NCI-H2227 (cell line): ENCODE results near the gene KRT81.
A peak's percentile ranks its signal among the peaks of the same experiment; 100 is the strongest.
"Not testable (repeated sequence)": the region's sequence is repeated elsewhere in the genome, so short reads cannot be mapped to it uniquely, and the experiment has no call there.

ENCODE experiments used
- DNase-seq: peaks from one replicate; lab custom pipeline; 2025; ENCODE audit not compliant: unreplicated experiment; lab: John Stamatoyannopoulos, UW

Gene KRT81

DNA sequence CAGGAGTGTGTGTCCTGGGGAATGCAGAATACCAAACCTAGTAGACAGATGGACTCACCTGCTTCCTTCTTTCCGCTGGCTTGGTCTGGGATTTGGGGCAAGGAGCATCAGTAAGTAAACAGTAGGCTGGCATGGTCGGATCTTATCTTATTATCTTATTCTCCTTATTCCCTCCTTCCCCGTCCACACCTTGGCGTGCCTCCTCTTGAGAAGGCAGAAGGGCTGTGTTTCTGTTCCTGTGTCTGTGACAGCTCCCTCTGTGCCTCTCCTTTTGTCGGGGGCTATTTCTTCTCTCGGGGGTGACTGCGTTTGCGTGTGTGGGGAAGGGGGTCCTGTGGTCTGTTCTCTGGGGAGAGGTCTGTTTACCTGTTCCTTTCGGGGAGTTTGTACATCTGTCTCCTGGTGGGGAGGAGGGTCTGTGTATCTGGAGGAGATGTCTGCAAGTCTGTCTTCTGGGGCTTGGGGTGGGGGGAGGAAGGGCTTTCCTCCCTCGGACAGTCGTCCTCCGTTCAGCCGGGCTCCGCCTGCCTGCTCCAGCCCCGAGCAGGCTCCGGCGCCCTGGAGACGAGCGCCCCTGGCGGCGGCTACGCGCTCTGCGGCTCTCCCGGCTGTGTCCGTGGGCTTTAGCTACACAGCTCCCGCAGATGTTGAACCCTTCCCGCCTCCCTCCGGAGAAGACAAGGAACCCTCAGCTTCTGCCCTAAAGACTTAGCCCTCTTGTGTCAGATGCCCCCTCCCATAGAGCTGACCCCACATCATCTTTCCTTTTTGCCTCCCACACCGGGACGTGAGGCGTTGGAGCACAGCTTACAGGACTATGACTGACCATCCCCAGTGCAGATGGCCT is 12.5 kb downstream of the KRT81 start:
- DNase-seq, result peak; percentile 71

DNA sequence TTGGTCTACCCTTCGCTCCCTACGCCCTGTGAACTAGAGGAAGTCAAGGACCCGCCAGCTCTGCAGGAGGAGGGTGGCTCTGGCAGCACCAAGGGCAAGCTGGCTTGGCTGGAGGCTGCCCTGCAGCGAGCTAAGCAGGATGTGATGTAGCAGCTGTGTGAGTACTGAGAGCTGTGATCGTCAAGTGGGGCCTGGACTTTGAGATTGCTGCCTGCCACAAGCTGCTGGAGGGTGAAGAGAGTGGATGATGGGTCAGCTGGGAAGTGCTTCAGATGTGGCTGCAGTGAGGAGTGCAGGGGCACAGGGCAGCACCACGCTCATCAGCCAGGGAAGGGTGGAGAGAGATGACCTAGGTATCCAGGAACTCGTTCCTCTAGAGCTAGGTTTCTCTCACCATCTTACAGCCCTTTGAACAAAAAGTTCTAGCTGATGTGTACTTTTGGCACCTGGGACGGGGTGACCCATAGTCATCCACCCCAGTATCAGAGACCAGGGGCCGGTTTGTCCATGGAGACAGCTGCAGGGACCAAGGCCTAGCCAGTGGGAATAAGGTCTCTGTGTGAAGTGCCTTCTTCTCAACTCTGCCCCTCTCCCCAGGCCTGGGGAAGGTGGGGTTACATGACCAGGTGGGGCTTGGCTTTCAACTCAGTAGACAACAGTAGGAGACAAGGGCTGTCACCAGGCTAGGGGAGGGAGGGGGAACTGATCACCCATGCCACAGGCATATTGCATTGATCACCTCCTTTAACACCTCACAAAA is 13.7 kb downstream of the KRT81 start:
- no peak for DNase-seq

DNA sequence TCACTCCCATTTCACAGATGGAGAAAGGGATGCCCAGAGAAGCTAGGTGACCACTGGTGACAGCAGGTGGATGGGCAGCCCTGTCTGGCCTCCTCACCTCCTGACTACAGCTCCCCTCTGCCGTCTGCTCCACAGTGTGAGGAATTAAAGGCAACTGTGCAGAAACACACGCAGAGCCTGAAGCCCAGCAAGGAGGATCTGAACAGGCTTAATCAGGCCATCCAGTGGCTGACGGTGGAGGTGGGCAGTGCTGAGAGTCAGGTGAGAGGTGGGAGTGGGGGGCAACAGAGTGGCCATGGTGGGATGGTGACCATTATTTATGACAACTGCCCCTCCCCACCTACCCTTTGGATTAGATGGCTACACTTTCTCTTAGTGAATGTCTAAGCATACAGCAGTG is 15.6 kb downstream of the KRT81 start:
- no peak for DNase-seq

DNA sequence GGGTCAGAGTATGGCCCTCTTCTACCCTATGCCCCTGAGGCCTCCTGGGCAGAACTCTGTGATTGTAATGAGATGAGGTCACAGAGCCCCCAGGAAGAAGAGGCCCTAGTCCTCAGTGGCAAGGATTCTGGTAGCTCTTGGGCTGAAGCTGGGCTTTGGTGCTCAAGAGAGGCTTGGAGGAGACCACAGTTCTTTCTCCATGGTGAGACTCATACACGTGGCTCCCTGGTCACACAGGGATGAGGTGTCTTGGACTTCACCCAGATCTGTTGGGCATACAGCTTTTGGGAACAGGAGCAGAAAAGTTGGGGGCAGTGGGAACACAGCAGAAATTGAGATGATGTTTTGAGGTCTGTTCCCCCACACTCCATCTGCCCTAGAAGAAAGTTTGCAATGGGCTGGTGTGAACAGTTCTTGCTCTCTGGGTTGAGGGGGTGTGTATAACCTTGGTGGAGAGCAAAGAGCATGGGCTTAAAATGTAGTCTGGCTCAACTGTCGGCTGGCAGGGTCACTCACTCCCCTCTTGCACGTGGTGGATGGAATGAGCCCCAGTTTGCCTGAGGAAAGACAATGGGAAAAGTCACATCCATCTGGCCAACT is 16.7 kb downstream of the KRT81 start, which contains the start of gene KRT86:
Gene KRT86 (plus strand): TSS at position 125 of the 600 bp plus-strand sequence. CDS start 27,272 bp downstream, outside the sequence.
- DNase-seq, result no peak

DNA sequence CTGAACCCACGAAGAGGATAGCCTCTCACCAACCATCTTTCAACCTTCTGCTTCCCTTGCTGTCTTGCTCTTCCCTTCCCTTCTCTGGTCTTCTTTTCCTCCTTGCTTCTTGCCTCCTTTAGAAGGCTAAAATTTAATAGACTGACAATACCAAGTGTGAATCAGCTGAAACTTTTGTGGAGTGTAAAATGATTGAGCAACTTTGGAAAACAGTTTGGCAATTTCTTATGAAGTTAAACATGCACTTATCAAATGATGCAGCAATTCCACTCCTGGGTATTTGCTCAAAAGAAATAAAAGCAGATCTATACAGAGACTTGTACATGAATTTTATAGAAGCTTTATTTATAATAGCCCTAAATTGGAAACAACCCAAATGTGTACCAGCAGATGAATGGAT is 20.2 kb downstream of the KRT81 start:
- no peak for DNase-seq

DNA sequence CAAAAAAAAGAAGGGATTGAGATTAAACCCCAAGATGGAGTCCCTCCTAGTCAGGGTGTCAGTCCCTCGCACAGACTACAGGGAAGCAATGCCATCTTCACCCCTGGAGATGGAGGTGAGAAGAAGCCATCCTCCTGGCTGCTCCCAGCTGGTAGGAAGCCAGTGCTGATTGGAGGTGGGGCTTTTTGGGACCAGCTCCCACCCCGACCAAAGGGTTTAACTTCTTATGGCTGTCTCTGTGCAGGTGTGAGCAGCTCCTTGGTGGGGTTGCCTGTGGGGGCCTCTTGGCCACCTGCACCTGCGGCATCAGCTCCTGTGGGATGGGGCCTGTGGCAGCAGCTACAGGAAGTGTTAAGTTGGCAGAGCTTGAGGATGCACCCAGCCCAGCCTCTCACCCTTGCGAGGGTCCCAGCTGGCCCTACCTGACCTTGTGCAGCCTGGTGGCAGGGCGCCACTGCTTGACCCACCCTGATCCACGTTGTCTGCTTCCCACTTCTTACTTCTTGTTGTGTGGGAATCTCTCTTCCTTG is 20.7 kb downstream of the KRT81 start:
- no peak for DNase-seq

DNA sequence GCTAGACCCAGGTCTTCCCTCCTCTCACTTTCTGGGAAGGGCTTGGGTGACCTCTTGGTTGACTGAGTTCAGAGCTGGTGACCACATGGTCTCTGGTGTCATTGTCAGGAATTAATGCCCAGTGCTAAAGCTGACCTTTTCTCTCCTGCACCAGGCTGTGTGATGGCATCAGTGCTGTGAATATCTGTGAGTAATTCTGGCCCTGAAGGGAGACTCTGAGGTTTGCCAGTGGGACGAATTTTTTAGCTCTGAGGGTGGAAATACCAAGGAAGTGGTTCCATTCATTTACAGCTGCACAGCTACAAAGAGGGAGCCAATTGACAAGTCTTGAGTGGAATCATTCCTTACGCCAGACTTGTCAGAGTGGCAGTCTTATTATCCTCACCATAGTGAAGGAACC is 23.1 kb downstream of the KRT81 start:
- DNase-seq, result no peak

DNA sequence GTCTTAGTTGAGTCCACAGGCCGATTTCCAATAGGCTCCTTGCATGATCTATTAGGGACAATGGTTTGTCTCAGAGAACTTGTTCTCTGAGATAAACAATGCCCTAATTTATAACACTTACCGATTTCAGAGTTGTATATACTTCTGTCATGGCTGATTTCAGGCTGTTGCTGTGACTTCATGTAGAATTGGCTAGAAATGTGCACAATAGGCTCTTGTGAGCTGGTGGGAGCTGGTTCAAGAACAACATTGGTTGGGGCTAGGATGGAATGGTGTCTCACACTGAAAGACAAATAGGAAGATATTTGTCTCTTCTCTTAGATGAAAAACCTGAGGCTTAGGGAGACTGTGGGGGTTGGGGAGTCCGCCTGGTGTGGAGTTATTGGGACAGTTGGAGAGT is 23.6 kb downstream of the KRT81 start:
- DNase-seq, result no peak

DNA sequence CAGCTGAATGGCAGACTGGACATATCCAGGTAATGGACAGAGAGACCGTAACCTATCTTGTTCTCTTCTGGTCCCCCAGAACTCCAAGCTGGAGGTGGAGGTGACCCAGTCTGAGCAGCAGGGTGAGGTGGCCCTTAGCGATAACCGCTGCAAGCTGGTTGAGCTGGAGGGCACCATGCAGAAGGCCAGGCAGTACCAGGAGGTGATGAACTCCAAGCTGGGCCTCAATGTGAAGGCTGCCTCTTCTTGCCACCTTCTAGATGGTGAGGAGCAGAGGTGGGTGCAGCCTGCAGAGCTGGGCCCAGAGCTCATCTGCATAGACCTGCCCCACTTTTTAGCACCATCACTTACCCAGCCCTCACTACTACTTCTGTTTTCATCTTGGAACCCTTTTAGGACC is 24.1 kb downstream of the KRT81 start:
- no peak for DNase-seq

DNA sequence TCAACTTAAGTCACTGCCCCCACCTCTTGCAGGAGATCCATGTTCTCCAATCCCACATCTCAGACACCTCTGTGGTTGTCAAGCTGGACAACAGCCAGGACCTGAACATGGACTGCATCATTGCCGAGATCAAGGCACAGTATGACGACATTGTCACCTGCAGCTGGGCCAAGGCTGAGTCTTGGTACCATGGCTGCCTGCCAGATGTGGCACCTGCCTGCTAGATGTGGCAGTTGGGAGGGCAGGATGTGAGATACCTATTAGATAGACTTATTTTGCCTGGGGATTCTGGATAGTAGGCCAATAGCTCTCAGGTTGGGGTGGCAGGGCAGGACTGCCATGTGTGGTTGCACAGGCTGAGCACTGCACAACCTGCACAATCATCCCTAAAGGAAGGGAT is 24.8 kb downstream of the KRT81 start:
- DNase-seq, result no peak

DNA sequence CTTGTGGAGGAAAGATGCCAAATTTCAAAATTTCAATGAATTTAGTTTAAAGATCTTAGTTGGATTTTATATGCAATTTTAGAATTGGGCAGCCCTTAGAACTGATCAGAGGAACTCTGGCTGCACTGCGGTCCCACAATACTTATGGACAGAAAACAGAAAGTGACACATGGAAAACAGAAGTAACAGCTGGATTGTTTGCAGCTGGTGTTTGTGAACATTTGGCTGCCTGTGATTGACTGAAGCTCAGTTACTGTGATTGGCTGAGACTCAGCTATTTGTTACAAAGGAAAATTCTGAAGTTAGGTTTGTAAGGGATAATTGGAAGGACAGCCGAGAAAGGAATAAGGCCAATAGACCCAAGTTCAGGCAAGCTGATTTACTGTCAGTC is 26.9 kb downstream of the KRT81 start:
- no peak for DNase-seq

DNA sequence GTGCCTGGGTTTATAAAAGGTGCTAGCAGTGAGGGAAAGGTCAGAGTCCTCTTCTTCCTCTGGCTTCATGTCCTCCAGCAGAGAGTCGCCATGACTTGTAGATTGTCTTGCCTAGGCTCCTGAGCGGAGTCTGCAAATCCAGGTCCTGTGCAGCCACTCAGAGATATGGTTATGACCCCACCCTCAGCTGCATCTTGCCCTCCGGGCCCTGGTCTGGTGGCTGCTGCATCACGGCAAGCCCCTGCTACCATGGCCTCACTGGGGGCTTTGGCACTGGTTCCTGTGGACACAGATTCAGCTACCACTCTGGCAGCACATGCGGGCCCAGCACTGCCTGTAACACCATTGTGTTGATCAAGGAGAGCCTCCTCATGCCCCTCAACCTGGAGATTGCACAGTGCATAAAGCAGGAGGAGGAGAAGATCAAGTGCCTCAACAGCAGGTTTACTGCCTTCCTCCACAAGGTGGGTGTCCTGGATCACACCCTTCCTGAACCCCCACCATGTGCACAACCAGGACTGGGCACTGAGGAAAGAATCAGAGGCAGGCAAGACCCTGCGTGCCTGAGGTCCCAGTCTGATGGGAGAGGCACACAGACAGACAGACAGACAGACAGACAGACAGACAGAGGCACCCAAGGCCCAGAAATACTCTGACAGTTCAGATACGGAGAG is 27.4 kb downstream of the KRT81 start:
- no peak for DNase-seq

DNA sequence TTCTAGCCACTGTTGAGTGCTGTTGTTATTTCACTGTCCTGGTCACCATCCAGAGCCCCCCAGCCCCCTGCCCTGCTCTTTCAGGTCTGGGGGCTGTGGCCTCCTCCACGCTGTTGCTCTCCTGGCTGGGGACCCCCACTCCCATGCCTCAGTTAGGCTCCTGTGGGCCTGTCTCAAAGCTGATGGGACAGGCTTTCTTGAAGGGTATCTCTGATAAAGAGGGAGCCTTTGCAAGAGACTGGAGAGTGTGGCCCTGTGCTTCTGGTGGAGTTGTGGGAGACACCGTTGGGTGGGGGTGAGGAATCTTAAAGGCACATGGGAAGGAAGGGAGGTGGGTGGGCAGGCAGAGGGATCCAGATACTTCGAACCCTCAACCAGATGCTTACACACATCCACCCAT is 29.0 kb downstream of the KRT81 start:
- no peak for DNase-seq

DNA sequence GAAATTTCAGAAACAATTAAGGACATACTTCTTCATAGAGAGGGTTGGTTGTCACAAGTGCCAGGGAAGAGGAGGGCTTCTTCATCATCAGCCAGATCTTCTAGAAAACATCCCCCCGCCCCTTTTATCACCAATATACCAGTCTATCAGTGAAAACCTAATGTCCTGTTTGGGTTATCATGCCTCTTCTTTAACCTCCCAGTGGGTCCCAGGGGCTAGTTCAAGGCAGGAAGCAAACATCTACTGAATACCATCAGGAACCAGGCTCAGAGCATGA is 30.2 kb downstream of the KRT81 start:
- no peak for DNase-seq

DNA sequence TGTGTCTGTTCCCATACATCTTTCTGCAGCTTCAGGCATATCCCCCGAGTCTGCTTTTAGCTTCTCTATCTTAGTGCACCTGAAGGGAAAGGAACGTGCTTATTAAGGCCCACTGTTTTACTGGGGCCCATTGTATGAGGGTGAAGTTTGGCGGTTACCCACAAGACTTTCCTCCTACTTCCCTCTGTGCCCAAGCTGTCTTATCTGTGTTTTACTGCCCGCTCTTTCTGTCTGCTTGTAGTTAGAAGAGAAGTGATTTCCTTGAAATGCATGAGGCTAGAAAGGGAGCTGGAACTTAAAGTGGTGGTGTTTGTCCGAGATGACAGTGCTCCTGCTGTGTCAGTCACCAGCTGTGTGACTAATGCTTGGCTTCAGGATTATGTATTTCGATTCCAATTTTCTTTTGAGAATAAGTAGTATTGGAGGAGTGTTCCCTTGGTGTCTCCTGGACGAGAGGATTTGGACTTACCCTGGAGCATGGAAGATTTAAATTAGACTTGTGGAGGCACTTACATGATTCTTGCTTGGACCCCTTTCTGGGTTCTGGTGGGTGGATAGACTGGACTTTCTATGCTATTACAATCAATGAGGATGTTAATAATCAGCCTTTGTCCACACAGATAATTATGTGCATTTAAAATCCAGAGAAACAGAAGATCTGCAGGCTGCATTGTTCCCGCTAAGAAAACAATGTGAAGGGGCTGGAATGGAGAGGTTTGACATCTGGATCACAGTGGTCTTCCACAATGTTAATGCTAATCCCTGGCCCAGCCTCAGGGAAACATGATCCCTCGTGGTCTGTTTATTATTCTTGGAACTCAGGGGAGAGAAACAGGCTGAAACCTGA is 30.8 kb downstream of the KRT81 start:
- no peak for DNase-seq

DNA sequence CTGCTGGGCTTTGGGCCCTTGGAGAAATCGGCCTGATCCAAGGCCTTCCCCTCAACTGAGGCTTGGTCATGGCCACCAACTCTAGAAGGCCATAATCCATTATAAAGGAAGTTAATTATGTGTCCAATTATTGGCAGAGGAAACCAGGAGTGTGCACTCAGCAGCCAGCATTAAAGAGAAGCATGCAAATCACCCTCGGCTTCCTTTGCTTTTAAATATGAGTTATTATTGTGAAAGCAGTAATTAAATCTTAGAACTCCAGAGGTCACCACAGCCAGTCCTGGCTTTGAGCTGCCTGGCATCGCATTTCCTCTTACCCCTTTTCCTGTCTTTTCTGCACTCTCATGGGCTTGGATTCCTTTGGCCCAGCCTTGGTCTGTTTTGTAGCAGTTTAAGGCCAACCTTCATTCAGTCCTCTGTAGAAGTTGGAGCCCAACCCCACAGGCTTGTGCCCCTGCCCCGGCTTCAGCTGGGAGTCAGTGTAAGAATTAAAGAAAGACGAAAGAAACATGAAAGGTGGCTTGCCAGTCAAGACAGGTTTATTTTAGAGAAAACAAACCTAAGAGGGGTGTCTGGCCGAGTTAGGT is 31.6 kb downstream of the KRT81 start:
- DNase-seq, result no peak

DNA sequence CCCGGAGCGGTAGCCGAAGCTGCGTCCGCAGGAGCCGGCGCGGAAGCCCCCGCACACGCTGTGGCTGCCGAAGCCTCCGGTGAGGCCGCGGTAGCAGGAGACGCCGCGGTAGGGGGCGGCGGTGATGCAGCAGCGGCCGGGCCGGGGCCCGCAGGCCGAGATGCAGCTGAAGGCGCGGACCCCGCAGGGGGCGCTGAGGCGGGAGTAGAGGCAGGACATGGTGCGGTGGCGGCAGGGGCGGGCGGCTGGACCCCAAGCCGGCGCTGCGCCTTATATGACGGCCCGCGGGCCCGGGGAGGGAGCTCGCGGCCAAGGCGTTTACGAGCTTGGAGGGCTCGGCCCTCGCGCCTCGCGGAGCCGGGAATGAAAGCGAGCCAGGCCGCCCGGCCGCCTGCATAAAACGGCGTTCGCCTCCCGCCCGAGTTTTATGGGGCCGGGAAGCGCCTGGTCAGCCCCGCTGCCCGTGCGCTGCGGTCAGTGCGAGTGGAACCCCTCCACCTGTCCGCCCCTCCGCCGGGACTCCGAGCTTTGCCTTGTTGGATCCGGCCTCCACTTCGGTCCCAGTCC is 32.9 kb downstream of the KRT81 start:
- DNase-seq, result no peak

DNA sequence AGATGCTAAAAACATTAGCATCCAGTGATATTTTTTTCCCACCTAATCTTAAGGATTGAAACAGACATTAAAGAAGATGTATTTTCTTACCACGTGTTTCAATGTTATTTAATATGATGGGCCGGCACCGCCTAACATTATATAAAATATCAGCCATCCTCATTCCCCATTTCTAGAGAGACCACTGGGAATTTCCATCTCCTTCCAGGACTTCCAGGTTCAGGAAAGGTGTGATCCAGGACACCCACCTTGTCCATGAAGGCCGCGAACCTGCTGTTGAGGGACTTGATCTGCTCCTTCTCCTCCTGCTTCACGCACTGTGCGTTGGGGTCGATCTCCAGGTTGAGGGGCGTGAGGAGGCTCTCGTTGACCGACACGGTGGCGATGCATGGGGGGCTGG is 33.4 kb downstream of the KRT81 start:
- not testable (repeated sequence) for DNase-seq

DNA sequence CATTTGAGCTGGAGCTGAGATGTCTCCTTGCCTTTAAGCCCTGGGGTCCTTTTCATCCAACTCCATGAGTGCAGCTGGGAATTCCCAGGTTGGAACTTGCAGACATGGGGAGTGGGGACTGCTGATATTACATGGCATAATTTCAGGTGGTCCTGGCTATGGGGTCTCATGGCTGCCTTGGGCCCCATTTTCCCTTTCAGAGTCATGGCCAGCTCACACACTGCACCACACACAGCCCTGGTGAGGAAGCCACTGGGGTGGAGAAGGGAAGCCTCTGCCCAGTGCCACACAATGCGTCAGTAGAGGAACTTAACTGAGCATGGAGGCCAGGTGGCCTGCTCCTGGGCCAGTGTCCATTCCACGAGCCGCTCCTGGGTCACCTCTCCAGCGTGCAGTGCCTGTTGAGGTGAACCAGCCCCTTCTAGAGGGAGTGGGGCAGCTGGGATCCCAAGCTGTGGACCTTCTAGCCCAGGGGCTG is 34.2 kb downstream of the KRT81 start:
- DNase-seq, result no peak

DNA sequence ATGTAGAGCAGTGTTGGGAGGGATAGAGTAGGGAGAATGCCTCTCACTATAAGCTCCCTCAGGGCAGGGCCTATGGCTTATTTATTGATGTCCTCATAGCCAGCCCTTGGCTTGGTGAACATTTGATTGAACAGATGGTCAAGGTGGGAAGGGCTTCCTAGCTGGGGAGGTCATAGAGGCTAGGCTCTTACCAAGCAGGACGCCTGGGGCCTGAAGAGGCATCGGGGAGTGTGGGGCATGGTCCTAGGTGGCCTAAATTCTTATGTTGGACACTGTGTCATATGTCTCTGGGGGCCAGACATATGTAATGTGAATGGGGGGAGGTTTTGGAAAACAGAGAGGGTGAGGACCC is 34.8 kb downstream of the KRT81 start:
- DNase-seq, result no peak
